ENCODE results near the gene ENPP7. TPM values are rescaled to one million over a fixed set of nuclear protein-coding genes. Genes with fewer than 3 reads are reported as not detected.

The ENPP7 gene
- total RNA-seq, 1 experiment from 2014 or later = not detected

- no peaks in the 10 kb centered on the region for H3K27me3 ChIP-seq (replicated peaks; ENCODE audit: insufficient read depth, low read depth, low read length, poor library complexity)
- DNase-seq (ENCODE audit: low spot score) = no peak
- TF ChIP-seq EZH2 (IDR thresholded peaks at IDR 0.05; ENCODE audit: borderline replicate concordance, low read depth, low read length, poor library complexity, severe bottlenecking) = no peak
- no peak for TF ChIP-seq CTCF (conservative IDR thresholded peaks at IDR 0.05; ENCODE audit: low read depth, low read length)
- POLR2A ChIA-PET (ENCODE audit: low non-redundant PET) = no interaction called here
- intact Hi-C loops (cut with micrococcal nuclease; ENCODE audit: unreplicated experiment) = no loop called here
- no peaks in the 10 kb centered on the region for H3K36me3 ChIP-seq (ENCODE audit: insufficient read depth, low read length, poor library complexity, severe bottlenecking)
- no peak overlapping the region for H3K27ac ChIP-seq (ENCODE audit: low read depth, low read length, poor library complexity, severe bottlenecking)
- H3K9me3 ChIP-seq (ENCODE audit: low read depth, low read length, poor library complexity, severe bottlenecking) = no peaks in the 10 kb centered on the region
- BruUV-seq (replicated peaks) = no TSS peak
- H3K4me3 ChIP-seq (ENCODE audit: low read depth, low read length, poor library complexity, severe bottlenecking) = no peak overlapping the region
- peaks cover 19% of the 10 kb centered on the region for H3K4me1 ChIP-seq (ENCODE audit: insufficient read depth, low read length, poor library complexity, severe bottlenecking)
- CTCF ChIA-PET = no interaction called here
These were observed 8.0 kb upstream of the ENPP7 start for GRCh38 chr17:79722787-79723186.

- intact Hi-C loops (cut with micrococcal nuclease; ENCODE audit: unreplicated experiment) = no loop called here
- Histone ChIP-seq H3K27ac (ENCODE audit: low read depth, low read length, poor library complexity, severe bottlenecking) (peak overlapping the region; percentile 26), H3K4me3 (ENCODE audit: low read depth, low read length, poor library complexity, severe bottlenecking) (peak overlapping the region; percentile 26), H3K27me3 (replicated peaks; ENCODE audit: insufficient read depth, low read depth, low read length, poor library complexity) (no peaks in the 10 kb centered on the region), H3K36me3 (ENCODE audit: insufficient read depth, low read length, poor library complexity, severe bottlenecking) (no peaks in the 10 kb centered on the region), H3K4me1 (ENCODE audit: insufficient read depth, low read length, poor library complexity, severe bottlenecking) (no peaks in the 10 kb centered on the region), H3K9me3 (ENCODE audit: low read depth, low read length, poor library complexity, severe bottlenecking) (no peaks in the 10 kb centered on the region)
- ChIA-PET CTCF (interaction anchor here (0.5 kb wide), 2 partner anchors 16 to 19 kb away, joined by 3 to 5 read pairs; no protein-coding TSS in a partner anchor), POLR2A (ENCODE audit: low non-redundant PET) (no interaction called here)
- peak; percentile 93 for DNase-seq (ENCODE audit: low spot score)
- no peak for TF ChIP-seq CTCF (conservative IDR thresholded peaks at IDR 0.05; ENCODE audit: low read depth, low read length)
- no peak for TF ChIP-seq EZH2 (IDR thresholded peaks at IDR 0.05; ENCODE audit: borderline replicate concordance, low read depth, low read length, poor library complexity, severe bottlenecking)
- BruUV-seq (replicated peaks) = no TSS peak
These were observed 2.4 kb upstream of the ENPP7 start for GRCh38 chr17:79728169-79728907.

GRCh38 chr17:79728908-79729471 is 1.8 kb upstream of the ENPP7 start:
- no peaks in the 10 kb centered on the region for H3K36me3 ChIP-seq (ENCODE audit: insufficient read depth, low read length, poor library complexity, severe bottlenecking)
- no peak overlapping the region for H3K27ac ChIP-seq (ENCODE audit: low read depth, low read length, poor library complexity, severe bottlenecking)
- no peaks in the 10 kb centered on the region for H3K27me3 ChIP-seq (replicated peaks; ENCODE audit: insufficient read depth, low read depth, low read length, poor library complexity)
- no peak overlapping the region for H3K4me3 ChIP-seq (ENCODE audit: low read depth, low read length, poor library complexity, severe bottlenecking)
- no peak for DNase-seq (ENCODE audit: low spot score)
- ChIA-PET CTCF (interaction anchor here (0.5 kb wide), 1 partner anchor 20 kb away, joined by 5 read pairs; no protein-coding TSS in a partner anchor), POLR2A (ENCODE audit: low non-redundant PET) (no interaction called here)
- TF ChIP-seq EZH2 (IDR thresholded peaks at IDR 0.05; ENCODE audit: borderline replicate concordance, low read depth, low read length, poor library complexity, severe bottlenecking) = no peak
- no peak for TF ChIP-seq CTCF (conservative IDR thresholded peaks at IDR 0.05; ENCODE audit: low read depth, low read length)
- H3K9me3 ChIP-seq (ENCODE audit: low read depth, low read length, poor library complexity, severe bottlenecking) = no peaks in the 10 kb centered on the region
- BruUV-seq (replicated peaks) = no TSS peak
- no peaks in the 10 kb centered on the region for H3K4me1 ChIP-seq (ENCODE audit: insufficient read depth, low read length, poor library complexity, severe bottlenecking)
- intact Hi-C loops (cut with micrococcal nuclease; ENCODE audit: unreplicated experiment) = no loop called here
